B cell (primary cell): ENCODE results near the gene MEN1. TPM values are rescaled to one million over a fixed set of nuclear protein-coding genes. Genes with fewer than 3 reads are reported as not detected.

Experiments used
- ATAC-seq: fragments of 200-7000 bp; cut with Tn5 transposase; one replicate; pipeline ENCODE4 v1.10.0; 2021; ENCODE audit warnings: low read depth, mild to moderate bottlenecking, moderate number of reproducible peaks, moderate library complexity
- CTCF ChIA-PET: fragments of 350-600 bp; sonication (Branson Sonifier 250); formaldehyde crosslinking; loops from one replicate; lab custom pipeline; 2021; ENCODE audit warnings: antibody characterized with exemption, inconsistent platforms; lab: Charles Lee
- POLR2A ChIA-PET: fragments of 350-600 bp; sonication (Branson Sonifier 250); formaldehyde crosslinking; loops from one replicate; lab custom pipeline; 2021; ENCODE audit warnings: antibody characterized with exemption; lab: Charles Lee
- DNase-seq: peaks from one replicate; pipeline ENCODE4 v3.0.0; 2013
- H2AFZ ChIP-seq: 2 replicates; pipeline ENCODE4 v1.6.1; 2012; ENCODE audit warnings: mild to moderate bottlenecking, low read depth, low read length; ENCODE audit not compliant: insufficient read depth, poor library complexity, severe bottlenecking
- H3K27ac ChIP-seq, 2 donors: 1 replicate in 1 of 2; 2 replicates in 1 of 2; pipeline ENCODE4 v1.5.1; 2012 to 2013; ENCODE audit warnings: low read length in 2 of 2, mild to moderate bottlenecking in 2 of 2, moderate library complexity in 1 of 2
- H3K27me3 ChIP-seq, 4 experiments: fragments of 200-600 bp in 1 of 4; sonication (generic) in 1 of 4; replicated peaks in 1 of 4; 1 replicate in 2 of 4; 2 replicates in 2 of 4; pipeline versions ENCODE4 v1.6.1 to v1.7.0; 2013 to 2016; ENCODE audit warnings: low read length in 3 of 4, mild to moderate bottlenecking in 2 of 4, mixed read lengths in 1 of 4, moderate library complexity in 1 of 4; ENCODE audit not compliant: insufficient read depth in 4 of 4, control insufficient read depth in 3 of 4; ENCODE audit errors: control extremely low read depth in 1 of 4
- H3K36me3 ChIP-seq, 2 experiments: replicated peaks in 1 of 2; 1 replicate in 1 of 2; 2 replicates in 1 of 2; pipeline versions ENCODE4 v1.6.1 to v1.7.1; 2013; ENCODE audit warnings: low read length in 1 of 2; ENCODE audit not compliant: insufficient read depth in 2 of 2, control insufficient read depth in 1 of 2; ENCODE audit errors: control extremely low read depth in 1 of 2, extremely low read depth in 1 of 2
- H3K4me1 ChIP-seq, 2 donors: fragments of 200-600 bp in 1 of 2; sonication (generic) in 1 of 2; 1 replicate in 1 of 2; 2 replicates in 1 of 2; pipeline versions ENCODE4 v1.5.1 to v1.6.1; 2013 to 2017; ENCODE audit warnings: low read length in 2 of 2; ENCODE audit not compliant: control insufficient read depth in 2 of 2, insufficient read depth in 2 of 2
- H3K4me2 ChIP-seq: replicated peaks from 2 replicates; pipeline ENCODE3; 2012; ENCODE audit warnings: mild to moderate bottlenecking, low read depth, low read length; ENCODE audit not compliant: poor library complexity, severe bottlenecking
- H3K4me3 ChIP-seq, 5 experiments: fragments of 200-600 bp in 1 of 5; sonication (generic) in 1 of 5; 1 replicate in 3 of 5; 2 replicates in 2 of 5; pipeline versions ENCODE4 v1.5.1 to v1.7.0; 2011 to 2016; ENCODE audit warnings: low read length in 4 of 5, mild to moderate bottlenecking in 4 of 5, low read depth in 2 of 5, control low read depth in 1 of 5, moderate library complexity in 1 of 5; ENCODE audit not compliant: insufficient read depth in 1 of 5; ENCODE audit errors: control extremely low read depth in 1 of 5, extremely low read depth in 1 of 5
- H3K79me2 ChIP-seq: fragments of 200-600 bp; sonication (generic); one replicate; pipeline ENCODE4 v1.6.0; 2016; ENCODE audit warnings: low read length; ENCODE audit not compliant: control insufficient read depth, insufficient read depth
- H3K9ac ChIP-seq: fragments of 200-600 bp; sonication (generic); 2 replicates; pipeline ENCODE4 v1.6.1; 2017; ENCODE audit warnings: mild to moderate bottlenecking, low read length, moderate library complexity
- H3K9me3 ChIP-seq, 3 donors: one replicate each; pipeline versions ENCODE4 v1.6.1 to v1.7.1; 2013; ENCODE audit warnings: low read length in 2 of 3; ENCODE audit not compliant: control insufficient read depth in 2 of 3, insufficient read depth in 1 of 3; ENCODE audit errors: control extremely low read depth in 1 of 3
- H4K20me1 ChIP-seq: 2 replicates; pipeline ENCODE4 v1.6.0; 2012; ENCODE audit warnings: mild to moderate bottlenecking, low read length; ENCODE audit not compliant: insufficient read depth, control insufficient read depth, poor library complexity, severe bottlenecking
- H3K27ac Mint-ChIP-seq: one replicate; pipeline ENCODE4 v1.8.0; 2021; ENCODE audit warnings: mixed read lengths
- H3K27me3 Mint-ChIP-seq: one replicate; pipeline ENCODE4 v1.8.0; 2021; ENCODE audit warnings: mixed read lengths
- H3K4me1 Mint-ChIP-seq: one replicate; pipeline ENCODE4 v1.8.0; 2021; ENCODE audit warnings: mixed read lengths
- H3K4me3 Mint-ChIP-seq: one replicate; pipeline ENCODE4 v1.8.0; 2021; ENCODE audit warnings: mixed read lengths
- H3K9me3 Mint-ChIP-seq: one replicate; pipeline ENCODE4 v1.8.0; 2022; ENCODE audit warnings: mixed read lengths; ENCODE audit not compliant: insufficient read depth
- CTCF ChIP-seq: fragments of 200-600 bp; IDR thresholded peaks from one replicate; pipeline ENCODE4 v1.8.0; 2022; ENCODE audit warnings: antibody characterized with exemption, mild to moderate bottlenecking
- EZH2 ChIP-seq: IDR thresholded peaks from 2 replicates; pipeline ENCODE4 v1.6.1; 2012; ENCODE audit warnings: borderline replicate concordance, low read depth, mild to moderate bottlenecking, moderate library complexity, low read length; ENCODE audit not compliant: insufficient read depth, poor library complexity, severe bottlenecking
- WGBS: methylation state at CpG from one replicate; pipeline ENCODE4 v1.1.5; 2013; ENCODE audit warnings: missing lambda C conversion rate; ENCODE audit not compliant: insufficient coverage; 5-methylcytosine and 5-hydroxymethylcytosine counted together
- intact Hi-C: fragments of 100-400 bp; cut with micrococcal nuclease; formaldehyde crosslinking; loops from one replicate; pipeline ENCODE4 v1.10.0; 2022
- polyA plus RNA-seq: library from polyadenylated mRNA; depleted of rRNA; stranded (reverse); fragments of >200 nt; gene quantifications from 2 replicates; pipeline ENCODE4 v1.2.3, GENCODE V29; 2012
- total RNA-seq, 2 donors: library from RNA; stranded (reverse); fragments of 120-200 nt in 1 of 2; gene quantifications; 1 replicate in 1 of 2; 2 replicates in 1 of 2; pipeline versions ENCODE4 v1.2.3 to v1.2.4, GENCODE V29; 2013 to 2022

The MEN1 gene
- total and polyA plus RNA-seq, 2 donors (not counting 1 experiment from before 2014, with no cell fraction given) = 48.2 to 68.5 TPM

- Histone ChIP-seq H4K20me1 (no peaks in the 10 kb centered on the region), H3K9me3 (no peaks in the 10 kb centered on the region), H3K4me2 (no peak overlapping the region), H3K4me3 (no peak overlapping the region), H3K9ac (no peak overlapping the region), H3K4me1 (peaks cover 0 to 4% of the 10 kb centered on the region in 2 donors), H3K27me3 (no peaks in the 10 kb centered on the region), H3K79me2 (no peaks in the 10 kb centered on the region), H3K27ac (no peak overlapping the region), H2AFZ (no peak overlapping the region), H3K36me3 (peaks cover 0 to 11% of the 10 kb centered on the region in 2 experiments)
- no peaks in the 10 kb centered on the region for H3K27me3 Mint-ChIP-seq
- intact Hi-C loops = no loop called here
- no peaks in the 10 kb centered on the region for H3K9me3 Mint-ChIP-seq
- no peak overlapping the region for H3K4me3 Mint-ChIP-seq
- no peaks in the 10 kb centered on the region for H3K4me1 Mint-ChIP-seq
- H3K27ac Mint-ChIP-seq = no peak overlapping the region
- TF ChIP-seq CTCF (no peak), EZH2 (no peak)
- ChIA-PET POLR2A (interaction anchor here (0.5 kb wide), 1 partner anchor 11 kb away, joined by 3 read pairs; no protein-coding TSS in a partner anchor), CTCF (no interaction called here)
- WGBS = 92% methylated on average over 9 of the region's 16 CpGs
- no peak for ATAC-seq
- DNase-seq = no peak
These were observed 26.2 kb upstream of the MEN1 start for GRCh38 chr11:64836448-64837072.
